Activated CD8-positive, alpha-beta T cell treated with anti-CD3 and anti-CD28 coated beads, Interleukin-2, amount 10 ng/mL, durations not matched to agents 7 days and 5 days (primary cell): Measurements from ENCODE around the gene TTL. TPM values are rescaled to one million over a fixed set of nuclear protein-coding genes. Genes with fewer than 3 reads are reported as not detected.
"Not testable (repeated sequence)": the region's sequence is repeated elsewhere in the genome, so short reads cannot be mapped to it uniquely, and the experiment has no call there.

Experiments used
- ATAC-seq: fragments of 150-1000 bp; cut with Tn5 transposase; one replicate; pipeline ENCODE4 v1.10.0; 2021; ENCODE audit warnings: moderate library complexity
- CTCF ChIA-PET: fragments of 350-600 bp; sonication (Branson Sonifier 250); formaldehyde crosslinking; loops from one replicate; lab custom pipeline; 2021; ENCODE audit warnings: antibody characterized with exemption; lab: Charles Lee
- POLR2A ChIA-PET: fragments of 350-600 bp; sonication (Branson Sonifier 250); formaldehyde crosslinking; loops from one replicate; lab custom pipeline; 2021; ENCODE audit warnings: antibody characterized with exemption; lab: Charles Lee
- DNase-seq: peaks from one replicate; pipeline ENCODE4 v3.0.0-alpha.2; 2020
- H3K27ac Mint-ChIP-seq: one replicate; pipeline ENCODE4 v1.8.0; 2021; ENCODE audit warnings: mild to moderate bottlenecking, mixed read lengths
- H3K27me3 Mint-ChIP-seq: one replicate; pipeline ENCODE4 v1.8.0; 2021; ENCODE audit warnings: low read depth, mixed read lengths
- H3K36me3 Mint-ChIP-seq: one replicate; pipeline ENCODE4 v1.8.0; 2021; ENCODE audit warnings: low read depth, mixed read lengths
- H3K4me1 Mint-ChIP-seq: one replicate; pipeline ENCODE4 v1.8.0; 2021; ENCODE audit warnings: low read depth, mixed read lengths
- H3K4me3 Mint-ChIP-seq: one replicate; pipeline ENCODE4 v1.8.0; 2021; ENCODE audit warnings: mild to moderate bottlenecking, mixed read lengths
- H3K9me3 Mint-ChIP-seq: one replicate; pipeline ENCODE4 v1.8.0; 2022; ENCODE audit warnings: mixed read lengths; ENCODE audit not compliant: insufficient read depth
- total RNA-seq, 2 experiments: library from RNA; stranded (reverse); gene quantifications; one replicate each; pipeline ENCODE4 v1.2.3, GENCODE V29; 2021

TTL gene
- total RNA-seq, 2 experiments from 2014 or later: 36.0 to 37.6 TPM

GRCh38 chr2:112494828-112495227 lies 12.9 kb downstream of the TTL start:
- CTCF ChIA-PET: interaction anchor here (4.3 kb wide), 1 partner anchor 14 kb away, joined by 29 read pairs; no protein-coding TSS in a partner anchor

GRCh38 chr2:112495878-112496277 lies 13.9 kb downstream of the TTL start:
- CTCF ChIA-PET, H3K4me3 Mint-ChIP-seq: not testable (repeated sequence)

More at GRCh38 chr2:112494828-112495227, 12.9 kb downstream of the TTL start:
- DNase-seq: no peak
- Mint-ChIP-seq H3K27me3 (no peaks in the 10 kb centered on the region), H3K36me3 (peaks cover 9% of the 10 kb centered on the region), H3K4me3 (no peak overlapping the region), H3K4me1 (no peaks in the 10 kb centered on the region), H3K27ac (no peak overlapping the region), H3K9me3 (no peaks in the 10 kb centered on the region)
- POLR2A ChIA-PET: no interaction called here
- no peak for ATAC-seq

GRCh38 chr2:112500850-112501484 lies 19.0 kb downstream of the TTL start:
- ATAC-seq: peak; percentile 61
- H3K4me1 Mint-ChIP-seq, H3K27ac Mint-ChIP-seq, H3K9me3 Mint-ChIP-seq, H3K27me3 Mint-ChIP-seq, H3K4me3 Mint-ChIP-seq, POLR2A ChIA-PET: not testable (repeated sequence)
- peaks cover 17% of the 10 kb centered on the region for H3K36me3 Mint-ChIP-seq
- CTCF ChIA-PET: interaction anchor here (0.6 to 2.6 kb wide), 7 partner anchors 12 to 379 kb away, joined by 3 to 20 read pairs (median 3); no protein-coding TSS in a partner anchor
- DNase-seq: peak; percentile 55

More at GRCh38 chr2:112495878-112496277, 13.9 kb downstream of the TTL start:
- POLR2A ChIA-PET: interaction anchor here (0.7 kb wide), 1 partner anchor 15 kb away, joined by 3 read pairs; no protein-coding TSS in a partner anchor
- not testable (repeated sequence) for DNase-seq, H3K4me1 Mint-ChIP-seq, H3K27ac Mint-ChIP-seq, ATAC-seq, H3K27me3 Mint-ChIP-seq, H3K36me3 Mint-ChIP-seq, H3K9me3 Mint-ChIP-seq

- ATAC-seq, H3K4me1 Mint-ChIP-seq, H3K27me3 Mint-ChIP-seq, DNase-seq, H3K9me3 Mint-ChIP-seq, POLR2A ChIA-PET, H3K4me3 Mint-ChIP-seq: not testable (repeated sequence)
- Mint-ChIP-seq H3K36me3 (peaks cover 15% of the 10 kb centered on the region), H3K27ac (peak overlapping the region; percentile 70)
- CTCF ChIA-PET: interaction anchor here (1.3 kb wide), 1 partner anchor 8 kb away, joined by 3 read pairs; no protein-coding TSS in a partner anchor
Measured at GRCh38 chr2:112509239-112509998, 27.5 kb downstream of the TTL start.

- CTCF ChIA-PET: interaction anchor here (0.9 kb wide), 1 partner anchor 14 kb away, joined by 3 read pairs; no protein-coding TSS in a partner anchor
- no peak overlapping the region for H3K4me3 Mint-ChIP-seq
- ATAC-seq: no peak
Measured at GRCh38 chr2:112516801-112517200, 34.8 kb downstream of the TTL start.

GRCh38 chr2:112518807-112519206 lies 36.9 kb downstream of the TTL start:
- Mint-ChIP-seq H3K36me3 (peaks cover 62% of the 10 kb centered on the region), H3K4me1 (no peaks in the 10 kb centered on the region), H3K9me3 (no peaks in the 10 kb centered on the region), H3K27me3 (no peaks in the 10 kb centered on the region), H3K27ac (no peak overlapping the region), H3K4me3 (no peak overlapping the region)
- POLR2A ChIA-PET: no interaction called here
- CTCF ChIA-PET: no interaction called here
- DNase-seq (no peak), ATAC-seq (no peak)

More at GRCh38 chr2:112516801-112517200, 34.8 kb downstream of the TTL start:
- no peak for DNase-seq
- no peaks in the 10 kb centered on the region for H3K4me1 Mint-ChIP-seq
- H3K9me3 Mint-ChIP-seq: no peaks in the 10 kb centered on the region
- POLR2A ChIA-PET: no interaction called here
- peaks cover 49% of the 10 kb centered on the region for H3K36me3 Mint-ChIP-seq
- H3K27me3 Mint-ChIP-seq: no peaks in the 10 kb centered on the region
- H3K27ac Mint-ChIP-seq: no peak overlapping the region

- peaks cover 65% of the 10 kb centered on the region for H3K36me3 Mint-ChIP-seq
- POLR2A ChIA-PET: no interaction called here
- no peak overlapping the region for H3K4me3 Mint-ChIP-seq
- CTCF ChIA-PET: no interaction called here
- no peaks in the 10 kb centered on the region for H3K27me3 Mint-ChIP-seq
- ATAC-seq (no peak), DNase-seq (no peak)
- no peaks in the 10 kb centered on the region for H3K9me3 Mint-ChIP-seq
- H3K4me1 Mint-ChIP-seq: no peaks in the 10 kb centered on the region
- no peak overlapping the region for H3K27ac Mint-ChIP-seq
Measured at GRCh38 chr2:112519506-112519905, 37.5 kb downstream of the TTL start.

GRCh38 chr2:112520234-112520783 lies 38.4 kb downstream of the TTL start:
- H3K27me3 Mint-ChIP-seq: no peaks in the 10 kb centered on the region
- DNase-seq (no peak), ATAC-seq (no peak)
- CTCF ChIA-PET: no interaction called here
- peak overlapping the region; percentile 51 for H3K27ac Mint-ChIP-seq
- peaks cover 60% of the 10 kb centered on the region for H3K36me3 Mint-ChIP-seq
- H3K9me3 Mint-ChIP-seq: no peaks in the 10 kb centered on the region
- H3K4me1 Mint-ChIP-seq: no peaks in the 10 kb centered on the region
- POLR2A ChIA-PET: interaction anchor here (0.7 kb wide), 1 partner anchor 23 kb away, joined by 3 read pairs; no protein-coding TSS in a partner anchor
- H3K4me3 Mint-ChIP-seq: no peak overlapping the region

GRCh38 chr2:112523291-112523777 lies 41.4 kb downstream of the TTL start:
- Mint-ChIP-seq H3K36me3 (peaks cover 59% of the 10 kb centered on the region), H3K9me3 (no peaks in the 10 kb centered on the region), H3K27ac (no peak overlapping the region), H3K4me3 (no peak overlapping the region), H3K27me3 (no peaks in the 10 kb centered on the region), H3K4me1 (no peaks in the 10 kb centered on the region)
- no peak for DNase-seq
- no peak for ATAC-seq
- ChIA-PET POLR2A (interaction anchor here (0.7 kb wide), 1 partner anchor 474 kb away, joined by 3 read pairs; no protein-coding TSS in a partner anchor), CTCF (no interaction called here)

- H3K27me3 Mint-ChIP-seq, ATAC-seq, H3K4me3 Mint-ChIP-seq, H3K27ac Mint-ChIP-seq, DNase-seq, H3K9me3 Mint-ChIP-seq, CTCF ChIA-PET, H3K4me1 Mint-ChIP-seq, POLR2A ChIA-PET: not testable (repeated sequence)
- H3K36me3 Mint-ChIP-seq: peaks cover 60% of the 10 kb centered on the region
Measured at GRCh38 chr2:112524276-112524675, 42.3 kb downstream of the TTL start.

GRCh38 chr2:112528541-112528940 lies 46.6 kb downstream of the TTL start:
- no peak for ATAC-seq
- Mint-ChIP-seq H3K27me3 (no peaks in the 10 kb centered on the region), H3K27ac (no peak overlapping the region), H3K9me3 (no peaks in the 10 kb centered on the region), H3K36me3 (peaks cover 44% of the 10 kb centered on the region), H3K4me1 (no peaks in the 10 kb centered on the region), H3K4me3 (no peak overlapping the region)
- CTCF ChIA-PET: no interaction called here
- POLR2A ChIA-PET: no interaction called here
- DNase-seq: no peak
